Measurements from ENCODE around the gene NTN1. TPM values are rescaled to one million over a fixed set of nuclear protein-coding genes. Genes with fewer than 3 reads are reported as not detected.

Gene NTN1
- total and polyA plus RNA-seq, 2 of the 13 experiments (the other 11 are each of a cell fraction or from before 2014, with no cell fraction given): 0.04 to 0.05 TPM

- TF ChIP-seq ZNF234 (CRISPR knock-in tag; conservative IDR thresholded peaks at IDR 0.05): no peak
- no peak for TF ChIP-seq HNF4G (IDR thresholded peaks at IDR 0.05; ENCODE audit: borderline replicate concordance, low read depth, low read length)
- TF ChIP-seq HNF4G (CRISPR knock-in tag; IDR thresholded peaks at IDR 0.05; ENCODE audit: borderline replicate concordance, low read depth): no peak
- TF ChIP-seq, protein P1, sequence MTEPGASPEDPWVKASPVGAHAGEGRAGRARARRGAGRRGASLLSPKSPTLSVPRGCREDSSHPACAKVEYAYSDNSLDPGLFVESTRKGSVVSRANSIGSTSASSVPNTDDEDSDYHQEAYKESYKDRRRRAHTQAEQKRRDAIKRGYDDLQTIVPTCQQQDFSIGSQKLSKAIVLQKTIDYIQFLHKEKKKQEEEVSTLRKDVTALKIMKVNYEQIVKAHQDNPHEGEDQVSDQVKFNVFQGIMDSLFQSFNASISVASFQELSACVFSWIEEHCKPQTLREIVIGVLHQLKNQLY (CRISPR knock-in tag; IDR thresholded peaks at IDR 0.05): no peak
- TF ChIP-seq, protein P2, sequence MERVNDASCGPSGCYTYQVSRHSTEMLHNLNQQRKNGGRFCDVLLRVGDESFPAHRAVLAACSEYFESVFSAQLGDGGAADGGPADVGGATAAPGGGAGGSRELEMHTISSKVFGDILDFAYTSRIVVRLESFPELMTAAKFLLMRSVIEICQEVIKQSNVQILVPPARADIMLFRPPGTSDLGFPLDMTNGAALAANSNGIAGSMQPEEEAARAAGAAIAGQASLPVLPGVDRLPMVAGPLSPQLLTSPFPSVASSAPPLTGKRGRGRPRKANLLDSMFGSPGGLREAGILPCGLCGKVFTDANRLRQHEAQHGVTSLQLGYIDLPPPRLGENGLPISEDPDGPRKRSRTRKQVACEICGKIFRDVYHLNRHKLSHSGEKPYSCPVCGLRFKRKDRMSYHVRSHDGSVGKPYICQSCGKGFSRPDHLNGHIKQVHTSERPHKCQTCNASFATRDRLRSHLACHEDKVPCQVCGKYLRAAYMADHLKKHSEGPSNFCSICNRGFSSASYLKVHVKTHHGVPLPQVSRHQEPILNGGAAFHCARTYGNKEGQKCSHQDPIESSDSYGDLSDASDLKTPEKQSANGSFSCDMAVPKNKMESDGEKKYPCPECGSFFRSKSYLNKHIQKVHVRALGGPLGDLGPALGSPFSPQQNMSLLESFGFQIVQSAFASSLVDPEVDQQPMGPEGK (CRISPR knock-in tag; IDR thresholded peaks at IDR 0.05): no peak
- TF ChIP-seq, protein P3, sequence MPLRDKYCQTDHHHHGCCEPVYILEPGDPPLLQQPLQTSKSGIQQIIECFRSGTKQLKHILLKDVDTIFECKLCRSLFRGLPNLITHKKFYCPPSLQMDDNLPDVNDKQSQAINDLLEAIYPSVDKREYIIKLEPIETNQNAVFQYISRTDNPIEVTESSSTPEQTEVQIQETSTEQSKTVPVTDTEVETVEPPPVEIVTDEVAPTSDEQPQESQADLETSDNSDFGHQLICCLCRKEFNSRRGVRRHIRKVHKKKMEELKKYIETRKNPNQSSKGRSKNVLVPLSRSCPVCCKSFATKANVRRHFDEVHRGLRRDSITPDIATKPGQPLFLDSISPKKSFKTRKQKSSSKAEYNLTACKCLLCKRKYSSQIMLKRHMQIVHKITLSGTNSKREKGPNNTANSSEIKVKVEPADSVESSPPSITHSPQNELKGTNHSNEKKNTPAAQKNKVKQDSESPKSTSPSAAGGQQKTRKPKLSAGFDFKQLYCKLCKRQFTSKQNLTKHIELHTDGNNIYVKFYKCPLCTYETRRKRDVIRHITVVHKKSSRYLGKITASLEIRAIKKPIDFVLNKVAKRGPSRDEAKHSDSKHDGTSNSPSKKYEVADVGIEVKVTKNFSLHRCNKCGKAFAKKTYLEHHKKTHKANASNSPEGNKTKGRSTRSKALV (CRISPR knock-in tag; IDR thresholded peaks at IDR 0.05): no peak
These were observed 35.3 kb downstream of the NTN1 start (continued) for GRCh38 chr17:9056566-9056965.

- no peaks in the 10 kb centered on the region for H4K20me1 ChIP-seq (ENCODE audit: insufficient read depth, low read length)
- H3K27ac ChIP-seq (ENCODE audit: extremely low read length, insufficient read depth, low read length): no peak overlapping the region
- FAIRE-seq (no peak), DNase-seq (ENCODE audit: low spot score) (peak; percentile 6), ATAC-seq (peak; percentile 39; the same call in 2 of the 3 replicates)
- no peak overlapping the region for H3K9ac ChIP-seq (ENCODE audit: insufficient read depth, low read depth, low read length)
- H3K9me3 ChIP-seq (ENCODE audit: low read length): no peaks in the 10 kb centered on the region
- TF ChIP-seq BCL6 (CRISPR knock-in tag; IDR thresholded peaks at IDR 0.05) (peak; percentile 68), ZFAT (CRISPR knock-in tag; conservative IDR thresholded peaks at IDR 0.05) (no peak), GTF3A (CRISPR knock-in tag; conservative IDR thresholded peaks at IDR 0.05) (no peak), NR2F2 (IDR thresholded peaks at IDR 0.05; ENCODE audit: borderline replicate concordance, low read depth) (peak; percentile 49; the same call in 1 of the 2 replicates)
- TF ChIP-seq, protein P4, sequence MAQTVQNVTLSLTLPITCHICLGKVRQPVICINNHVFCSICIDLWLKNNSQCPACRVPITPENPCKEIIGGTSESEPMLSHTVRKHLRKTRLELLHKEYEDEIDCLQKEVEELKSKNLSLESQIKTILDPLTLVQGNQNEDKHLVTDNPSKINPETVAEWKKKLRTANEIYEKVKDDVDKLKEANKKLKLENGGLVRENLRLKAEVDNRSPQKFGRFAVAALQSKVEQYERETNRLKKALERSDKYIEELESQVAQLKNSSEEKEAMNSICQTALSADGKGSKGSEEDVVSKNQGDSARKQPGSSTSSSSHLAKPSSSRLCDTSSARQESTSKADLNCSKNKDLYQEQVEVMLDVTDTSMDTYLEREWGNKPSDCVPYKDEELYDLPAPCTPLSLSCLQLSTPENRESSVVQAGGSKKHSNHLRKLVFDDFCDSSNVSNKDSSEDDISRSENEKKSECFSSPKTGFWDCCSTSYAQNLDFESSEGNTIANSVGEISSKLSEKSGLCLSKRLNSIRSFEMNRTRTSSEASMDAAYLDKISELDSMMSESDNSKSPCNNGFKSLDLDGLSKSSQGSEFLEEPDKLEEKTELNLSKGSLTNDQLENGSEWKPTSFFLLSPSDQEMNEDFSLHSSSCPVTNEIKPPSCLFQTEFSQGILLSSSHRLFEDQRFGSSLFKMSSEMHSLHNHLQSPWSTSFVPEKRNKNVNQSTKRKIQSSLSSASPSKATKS (CRISPR knock-in tag; IDR thresholded peaks at IDR 0.05): no peak
- in situ Hi-C loops (cut with HindIII; ENCODE audit: extremely low pct_ligation_motif_present, low pct_unique_long_range_greater_than_20kb) (no loop called here), intact Hi-C loops (cut with micrococcal nuclease; ENCODE audit: unreplicated experiment) (no loop called here)
- peaks cover 0 to 50% of the 10 kb centered on the region in 2 experiments; a peak in 3 of 5 replicates for H3K27me3 ChIP-seq (ENCODE audit: control insufficient read depth in 1 of 2, insufficient read depth in 2 of 2, low read length in 2 of 2)
- no peak overlapping the region for H3K4me3 ChIP-seq (replicated peaks in 1 of 3; ENCODE audit: insufficient read depth in 1 of 3, low read depth in 2 of 3, low read length in 3 of 3)
- 0% methylated on average over 7 of the region's 7 CpGs for WGBS (ENCODE audit: low lambda C conversion rate)
- no peak overlapping the region for H3K4me2 ChIP-seq (ENCODE audit: low read depth, low read length)
- ChIA-PET POLR2A (no interaction called here), CTCF (ENCODE audit: low intra/inter-chr PET ratio, low total read pairs) (no interaction called here)
- H3K79me2 ChIP-seq (ENCODE audit: insufficient read depth, low read length): no peaks in the 10 kb centered on the region
- peaks cover 17% of the 10 kb centered on the region for H3K4me1 ChIP-seq (ENCODE audit: insufficient read depth, low read length)
- no TSS peak for BruUV-seq (replicated peaks)
- no peak overlapping the region for H2AFZ ChIP-seq (ENCODE audit: low read length)
- H3K36me3 ChIP-seq (replicated peaks in 1 of 2; ENCODE audit: control insufficient read depth in 1 of 2, insufficient read depth in 2 of 2, low read length in 2 of 2): no peaks in the 10 kb centered on the region
These were observed 36.0 kb downstream of the NTN1 start for GRCh38 chr17:9057310-9057709.

Data from HepG2 (cell line).